ENCODE measurements around the gene P2RX1. TPM values are rescaled to one million over a fixed set of nuclear protein-coding genes. Genes with fewer than 3 reads are reported as not detected.
A peak's percentile ranks its signal among the peaks of the same experiment; 100 is the strongest.

Gene P2RX1
- total and polyA plus RNA-seq, 9 donors = 2.1 to 8.6 (median 3.0) TPM

DNA sequence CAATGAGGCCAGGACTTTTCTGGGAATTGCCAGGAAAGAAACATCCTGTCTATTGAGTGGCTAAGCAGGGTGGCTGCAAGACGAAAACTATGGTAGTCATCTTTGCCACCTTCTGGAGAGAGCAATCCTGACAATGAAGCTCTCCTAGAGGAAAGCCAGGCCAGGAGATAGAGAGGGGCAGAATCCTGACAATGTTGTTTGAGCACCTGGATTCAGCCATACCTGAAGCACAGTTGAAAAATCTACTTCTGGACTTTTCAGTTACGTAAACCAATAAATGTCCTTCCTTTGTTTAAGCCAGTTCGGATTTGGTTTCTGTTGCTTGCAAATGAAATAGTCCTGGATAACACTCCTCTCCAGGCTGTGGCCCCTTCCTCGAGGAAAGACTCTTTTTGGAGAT is 9.4 kb downstream of the P2RX1 start:
- DNase-seq = no peak
- no peaks in the 10 kb centered on the region for H3K36me3 ChIP-seq (ENCODE audit: control insufficient read depth, insufficient read depth, low read length)
- WGBS (ENCODE audit: insufficient coverage) = 76% methylated on average over 2 of the region's 4 CpGs
- H3K27ac ChIP-seq (ENCODE audit: low read length) = no peak overlapping the region
- H3K27me3 ChIP-seq (ENCODE audit: control insufficient read depth, insufficient read depth, low read length) = no peaks in the 10 kb centered on the region
- peaks cover 43% of the 10 kb centered on the region for H3K4me1 ChIP-seq (ENCODE audit: control insufficient read depth, insufficient read depth, low read length)
- H3K4me3 ChIP-seq (ENCODE audit: low read length) = no peak overlapping the region
- H3K9me3 ChIP-seq (replicated peaks; ENCODE audit: control insufficient read depth, low read depth, low read length) = no peaks in the 10 kb centered on the region

DNA sequence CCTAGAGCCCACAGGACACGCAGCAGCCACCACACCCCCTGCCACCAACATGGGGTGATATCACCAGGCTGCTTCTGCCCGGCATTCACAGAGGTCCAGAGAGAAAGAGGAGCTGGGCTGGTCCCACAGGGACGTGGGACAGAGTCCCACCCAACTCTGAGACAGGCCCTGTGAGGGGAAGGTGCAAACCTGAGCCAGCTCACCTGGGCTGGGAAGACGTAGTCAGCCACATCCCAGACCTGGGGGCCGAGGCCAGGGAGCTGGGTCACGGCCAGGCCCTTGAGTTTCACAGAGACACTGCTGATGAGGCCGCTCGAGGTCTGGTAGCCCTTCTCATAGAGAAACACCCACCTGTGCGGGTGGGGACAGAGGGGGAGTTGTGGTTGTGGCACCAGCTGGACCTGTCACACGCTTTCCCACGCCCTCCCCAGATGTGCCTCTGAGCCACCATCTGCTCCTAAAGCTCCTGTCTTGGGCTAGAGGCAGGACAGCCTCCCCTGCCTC is 11.2 kb downstream of the P2RX1 start:
- Histone ChIP-seq H3K27ac (ENCODE audit: low read length) (no peak overlapping the region), H3K4me3 (ENCODE audit: low read length) (no peak overlapping the region), H3K4me1 (ENCODE audit: control insufficient read depth, insufficient read depth, low read length) (peaks cover 33% of the 10 kb centered on the region), H3K9me3 (replicated peaks; ENCODE audit: control insufficient read depth, low read depth, low read length) (no peaks in the 10 kb centered on the region), H3K36me3 (ENCODE audit: control insufficient read depth, insufficient read depth, low read length) (no peaks in the 10 kb centered on the region), H3K27me3 (ENCODE audit: control insufficient read depth, insufficient read depth, low read length) (no peaks in the 10 kb centered on the region)
- WGBS (ENCODE audit: insufficient coverage) = 72% methylated on average over 5 of the region's 11 CpGs
- DNase-seq = no peak

GRCh38 chr17:3904501-3904900 is 11.8 kb downstream of the P2RX1 start:
- no peak overlapping the region for H3K4me3 ChIP-seq (ENCODE audit: low read length)
- H3K36me3 ChIP-seq (ENCODE audit: control insufficient read depth, insufficient read depth, low read length) = no peaks in the 10 kb centered on the region
- H3K27ac ChIP-seq (ENCODE audit: low read length) = peak overlapping the region; percentile 21
- H3K4me1 ChIP-seq (ENCODE audit: control insufficient read depth, insufficient read depth, low read length) = peaks cover 33% of the 10 kb centered on the region
- WGBS (ENCODE audit: insufficient coverage) = 64% methylated on average over 8 of the region's 15 CpGs
- DNase-seq = no peak
- no peaks in the 10 kb centered on the region for H3K27me3 ChIP-seq (ENCODE audit: control insufficient read depth, insufficient read depth, low read length)
- H3K9me3 ChIP-seq (replicated peaks; ENCODE audit: control insufficient read depth, low read depth, low read length) = no peaks in the 10 kb centered on the region

DNA sequence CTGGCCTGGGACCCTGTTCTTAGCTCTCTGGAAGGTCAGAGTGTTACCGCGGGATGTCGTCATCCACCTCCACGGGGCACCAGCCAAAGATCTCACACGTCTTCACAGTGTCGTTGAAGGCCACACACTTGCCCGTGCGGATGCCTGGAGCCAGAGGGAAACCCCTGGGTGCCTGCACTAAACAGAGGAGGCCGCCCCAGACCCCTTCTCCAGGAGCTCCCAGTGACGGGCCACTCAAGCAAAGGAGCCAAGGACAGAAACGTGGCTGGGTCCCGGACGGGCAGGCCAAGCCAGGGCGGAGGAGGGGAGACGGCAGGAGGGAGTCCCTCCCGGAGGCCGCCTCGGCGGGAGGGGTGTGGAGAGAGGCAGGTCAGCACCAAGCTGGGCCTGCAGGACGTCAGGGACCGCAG is 12.4 kb downstream of the P2RX1 start:
- no peak for DNase-seq
- Histone ChIP-seq H3K27ac (ENCODE audit: low read length) (peak overlapping the region; percentile 21), H3K27me3 (ENCODE audit: control insufficient read depth, insufficient read depth, low read length) (no peaks in the 10 kb centered on the region), H3K4me1 (ENCODE audit: control insufficient read depth, insufficient read depth, low read length) (peaks cover 33% of the 10 kb centered on the region), H3K4me3 (ENCODE audit: low read length) (no peak overlapping the region), H3K36me3 (ENCODE audit: control insufficient read depth, insufficient read depth, low read length) (no peaks in the 10 kb centered on the region), H3K9me3 (replicated peaks; ENCODE audit: control insufficient read depth, low read depth, low read length) (no peaks in the 10 kb centered on the region)
- 47% methylated on average over 13 of the region's 21 CpGs for WGBS (ENCODE audit: insufficient coverage)

DNA sequence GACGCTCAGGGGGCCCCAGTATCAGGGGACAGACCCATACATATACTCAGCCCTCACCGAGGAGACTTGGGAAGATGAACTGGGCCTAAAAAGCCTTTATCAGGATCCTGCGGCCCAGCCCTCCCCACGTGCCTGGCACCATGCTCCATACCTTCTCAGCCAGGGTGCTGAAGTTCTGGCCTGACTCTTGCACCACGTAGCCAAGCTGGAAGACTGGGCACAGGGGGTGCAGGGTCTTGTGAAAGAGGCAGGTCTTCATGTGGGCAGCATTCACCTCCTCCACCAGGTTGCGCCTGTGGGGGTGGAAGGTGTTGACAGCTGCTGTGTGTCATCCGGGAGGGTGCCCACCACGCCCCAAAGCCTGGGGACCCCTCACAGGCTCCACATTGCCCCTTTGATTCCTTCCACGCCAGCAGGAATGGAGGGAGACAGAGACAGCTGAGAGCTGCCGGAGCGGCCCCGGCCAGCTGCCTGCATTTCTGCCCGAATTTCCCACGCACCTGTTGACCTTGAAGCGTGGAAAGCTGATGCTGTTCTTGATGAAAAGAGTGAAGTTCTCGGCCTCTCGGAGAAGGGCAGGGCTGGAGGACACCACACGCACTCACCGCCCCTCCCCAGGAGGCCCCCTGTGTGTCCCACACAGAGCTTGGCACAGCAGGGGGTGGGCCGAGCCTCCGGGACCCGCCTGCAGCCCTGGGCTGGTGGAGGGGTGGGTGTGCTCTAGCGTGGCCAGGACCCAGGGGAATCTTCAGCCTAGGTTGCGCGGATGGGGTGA is 13.0 kb downstream of the P2RX1 start:
- no peak for DNase-seq
- Histone ChIP-seq H3K9me3 (replicated peaks; ENCODE audit: control insufficient read depth, low read depth, low read length) (no peaks in the 10 kb centered on the region), H3K27me3 (ENCODE audit: control insufficient read depth, insufficient read depth, low read length) (no peaks in the 10 kb centered on the region), H3K4me3 (ENCODE audit: low read length) (no peak overlapping the region), H3K4me1 (ENCODE audit: control insufficient read depth, insufficient read depth, low read length) (peaks cover 33% of the 10 kb centered on the region), H3K27ac (ENCODE audit: low read length) (peak overlapping the region; percentile 56), H3K36me3 (ENCODE audit: control insufficient read depth, insufficient read depth, low read length) (no peaks in the 10 kb centered on the region)
- WGBS (ENCODE audit: insufficient coverage) = 83% methylated on average over 9 of the region's 25 CpGs

GRCh38 chr17:3900646-3901045 is 15.6 kb downstream of the P2RX1 start:
- H3K27me3 ChIP-seq (ENCODE audit: control insufficient read depth, insufficient read depth, low read length) = no peaks in the 10 kb centered on the region
- DNase-seq = no peak
- peaks cover 40% of the 10 kb centered on the region for H3K4me1 ChIP-seq (ENCODE audit: control insufficient read depth, insufficient read depth, low read length)
- H3K4me3 ChIP-seq (ENCODE audit: low read length) = no peak overlapping the region
- H3K36me3 ChIP-seq (ENCODE audit: control insufficient read depth, insufficient read depth, low read length) = no peaks in the 10 kb centered on the region
- no peak overlapping the region for H3K27ac ChIP-seq (ENCODE audit: low read length)
- H3K9me3 ChIP-seq (replicated peaks; ENCODE audit: control insufficient read depth, low read depth, low read length) = no peaks in the 10 kb centered on the region
- WGBS (ENCODE audit: insufficient coverage) = 70% methylated on average over 3 of the region's 6 CpGs

- no peak overlapping the region for H3K4me3 ChIP-seq (ENCODE audit: low read length)
- H3K9me3 ChIP-seq (replicated peaks; ENCODE audit: control insufficient read depth, low read depth, low read length) = no peaks in the 10 kb centered on the region
- no peak overlapping the region for H3K27ac ChIP-seq (ENCODE audit: low read length)
- H3K4me1 ChIP-seq (ENCODE audit: control insufficient read depth, insufficient read depth, low read length) = peaks cover 37% of the 10 kb centered on the region
- H3K27me3 ChIP-seq (ENCODE audit: control insufficient read depth, insufficient read depth, low read length) = no peaks in the 10 kb centered on the region
- WGBS (ENCODE audit: insufficient coverage) = 96% methylated on average over 4 of the region's 12 CpGs
- no peaks in the 10 kb centered on the region for H3K36me3 ChIP-seq (ENCODE audit: control insufficient read depth, insufficient read depth, low read length)
- no peak for DNase-seq
Measured at GRCh38 chr17:3897731-3898130, 18.5 kb downstream of the P2RX1 start.

- no peak for DNase-seq
- 62% methylated on average over 6 of the region's 6 CpGs for WGBS (ENCODE audit: insufficient coverage)
- Histone ChIP-seq H3K4me3 (ENCODE audit: low read length) (no peak overlapping the region), H3K4me1 (ENCODE audit: control insufficient read depth, insufficient read depth, low read length) (peaks cover 43% of the 10 kb centered on the region), H3K36me3 (ENCODE audit: control insufficient read depth, insufficient read depth, low read length) (no peaks in the 10 kb centered on the region), H3K27ac (ENCODE audit: low read length) (no peak overlapping the region), H3K27me3 (ENCODE audit: control insufficient read depth, insufficient read depth, low read length) (no peaks in the 10 kb centered on the region), H3K9me3 (replicated peaks; ENCODE audit: control insufficient read depth, low read depth, low read length) (no peaks in the 10 kb centered on the region)
Measured at GRCh38 chr17:3896968-3897235, 19.4 kb downstream of the P2RX1 start.

GRCh38 chr17:3896108-3896967 is 19.9 kb downstream of the P2RX1 start:
- peak overlapping the region; percentile 35 for H3K27ac ChIP-seq (ENCODE audit: low read length)
- H3K36me3 ChIP-seq (ENCODE audit: control insufficient read depth, insufficient read depth, low read length) = no peaks in the 10 kb centered on the region
- no peaks in the 10 kb centered on the region for H3K9me3 ChIP-seq (replicated peaks; ENCODE audit: control insufficient read depth, low read depth, low read length)
- DNase-seq = no peak
- H3K27me3 ChIP-seq (ENCODE audit: control insufficient read depth, insufficient read depth, low read length) = no peaks in the 10 kb centered on the region
- no peak overlapping the region for H3K4me3 ChIP-seq (ENCODE audit: low read length)
- WGBS (ENCODE audit: insufficient coverage) = 66% methylated on average over 9 of the region's 15 CpGs
- H3K4me1 ChIP-seq (ENCODE audit: control insufficient read depth, insufficient read depth, low read length) = peaks cover 45% of the 10 kb centered on the region

DNA sequence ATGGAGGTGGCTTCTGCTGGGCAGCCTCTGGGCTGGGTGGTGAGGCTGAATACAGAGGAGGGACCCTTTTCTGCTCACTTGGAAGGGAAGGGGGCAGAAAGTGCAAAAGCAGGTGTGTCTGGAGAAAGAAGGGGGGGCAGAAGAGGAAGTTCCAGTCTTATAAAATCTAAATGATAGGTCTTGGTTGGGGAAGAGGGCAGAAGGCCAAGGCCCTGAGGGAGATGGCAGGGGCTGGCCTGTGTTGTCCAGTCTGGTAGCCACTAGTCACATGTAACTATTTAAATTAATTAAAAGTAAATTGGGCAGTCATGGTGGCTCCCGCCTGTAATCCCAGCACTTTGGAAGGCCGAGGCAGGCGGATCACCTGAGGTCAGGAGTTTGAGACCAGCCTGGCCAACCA is 20.9 kb downstream of the P2RX1 start:
- no peak for DNase-seq
- Histone ChIP-seq H3K27ac (ENCODE audit: low read length) (peak overlapping the region; percentile 74), H3K9me3 (replicated peaks; ENCODE audit: control insufficient read depth, low read depth, low read length) (no peaks in the 10 kb centered on the region), H3K4me3 (ENCODE audit: low read length) (no peak overlapping the region), H3K4me1 (ENCODE audit: control insufficient read depth, insufficient read depth, low read length) (peaks cover 55% of the 10 kb centered on the region), H3K27me3 (ENCODE audit: control insufficient read depth, insufficient read depth, low read length) (no peaks in the 10 kb centered on the region), H3K36me3 (ENCODE audit: control insufficient read depth, insufficient read depth, low read length) (no peaks in the 10 kb centered on the region)
- no CpG with 5 or more reads among the region's 3 CpGs for WGBS (ENCODE audit: insufficient coverage)

Measured in muscle of leg (tissue), 11 donors.